Measurements from ENCODE around the gene MSLN. TPM values are rescaled to one million over a fixed set of nuclear protein-coding genes. Genes with fewer than 3 reads are reported as not detected.

MSLN gene
- polyA plus RNA-seq, 1 of the 3 experiments (the other 2 are of a cell fraction): 0.02 TPM

GRCh38 chr16:772959-773358 lies 12.4 kb downstream of the MSLN start:
- H2AFZ ChIP-seq (ENCODE audit: low read depth): no peak overlapping the region
- no peak for DNase-seq
- TF ChIP-seq POLR2AphosphoS5 (IDR thresholded peaks at IDR 0.05; ENCODE audit: low read depth, low read length) (no peak), EZH2phosphoT487 (IDR thresholded peaks at IDR 0.05; ENCODE audit: borderline replicate concordance, low read depth) (no peak), MXI1 (IDR thresholded peaks at IDR 0.05; ENCODE audit: low read depth, low read length) (no peak), MEF2A (IDR thresholded peaks at IDR 0.05; ENCODE audit: borderline replicate concordance, low read depth) (no peak), SIN3A (IDR thresholded peaks at IDR 0.05; ENCODE audit: borderline replicate concordance, low read depth, low read length) (no peak), IRF3 (IDR thresholded peaks at IDR 0.05; ENCODE audit: low read depth, low read length) (no peak), FOSL2 (IDR thresholded peaks at IDR 0.05; ENCODE audit: borderline replicate concordance, low read depth) (no peak), TEAD4 (IDR thresholded peaks at IDR 0.05; ENCODE audit: borderline replicate concordance, insufficient read depth) (no peak), GABPA (IDR thresholded peaks at IDR 0.05; ENCODE audit: low read depth) (no peak), RFX5 (IDR thresholded peaks at IDR 0.05; ENCODE audit: low read length) (no peak), MAX (IDR thresholded peaks at IDR 0.05; ENCODE audit: low read depth) (no peak), NFIC (IDR thresholded peaks at IDR 0.05; ENCODE audit: borderline replicate concordance) (no peak), NRF1 (IDR thresholded peaks at IDR 0.05; ENCODE audit: low read depth, low read length) (no peak), SMC3 (IDR thresholded peaks at IDR 0.05; ENCODE audit: low read depth, low read length) (no peak), TCF12 (IDR thresholded peaks at IDR 0.05) (no peak), RXRA (IDR thresholded peaks at IDR 0.05; ENCODE audit: borderline replicate concordance, low read depth) (no peak)
- H3K79me2 ChIP-seq (ENCODE audit: insufficient read depth): no peaks in the 10 kb centered on the region
- no CpG with 5 or more reads among the region's 18 CpGs for WGBS (ENCODE audit: low lambda C conversion rate)
- no peak overlapping the region for H3K9ac ChIP-seq
- no peaks in the 10 kb centered on the region for H3K9me3 ChIP-seq
- no peak overlapping the region for H3K4me3 ChIP-seq (ENCODE audit: low read depth in 2 of 2, low read length in 1 of 2)
- H3F3A ChIP-seq (replicated peaks; ENCODE audit: insufficient read depth): no peaks in the 10 kb centered on the region
- H3K27ac ChIP-seq (ENCODE audit: low read depth in 2 of 2, low read length in 1 of 2): no peak overlapping the region
- ChIA-PET CTCF (interaction anchor here (1.1 to 1.6 kb wide), 2 partner anchors 11 to 61 kb away, joined by 3 to 4 read pairs; no protein-coding TSS in a partner anchor), POLR2A (no interaction called here)
- H3K36me3 ChIP-seq (replicated peaks in 1 of 2; ENCODE audit: control insufficient read depth in 1 of 2, insufficient read depth in 2 of 2, low read length in 1 of 2): no peaks in the 10 kb centered on the region
- no peaks in the 10 kb centered on the region for H3K4me1 ChIP-seq (ENCODE audit: control insufficient read depth in 1 of 2, insufficient read depth in 2 of 2, low read depth in 1 of 2, low read length in 1 of 2)
- H3K4me2 ChIP-seq: no peak overlapping the region
- H4K20me1 ChIP-seq (ENCODE audit: insufficient read depth): no peaks in the 10 kb centered on the region
- H3K27me3 ChIP-seq (ENCODE audit: insufficient read depth): no peaks in the 10 kb centered on the region
- H3K9me2 ChIP-seq: no peaks in the 10 kb centered on the region

- Histone ChIP-seq H3K27me3 (ENCODE audit: insufficient read depth) (no peaks in the 10 kb centered on the region), H3K9me2 (no peaks in the 10 kb centered on the region), H4K20me1 (ENCODE audit: insufficient read depth) (no peaks in the 10 kb centered on the region), H3K4me2 (no peak overlapping the region), H3K9ac (no peak overlapping the region), H3K4me3 (ENCODE audit: low read depth in 2 of 2, low read length in 1 of 2) (no peak overlapping the region), H2AFZ (ENCODE audit: low read depth) (no peak overlapping the region), H3K4me1 (ENCODE audit: control insufficient read depth in 1 of 2, insufficient read depth in 2 of 2, low read depth in 1 of 2, low read length in 1 of 2) (no peaks in the 10 kb centered on the region), H3K9me3 (no peaks in the 10 kb centered on the region), H3K36me3 (replicated peaks in 1 of 2; ENCODE audit: control insufficient read depth in 1 of 2, insufficient read depth in 2 of 2, low read length in 1 of 2) (no peaks in the 10 kb centered on the region), H3F3A (replicated peaks; ENCODE audit: insufficient read depth) (no peaks in the 10 kb centered on the region), H3K79me2 (ENCODE audit: insufficient read depth) (no peaks in the 10 kb centered on the region), H3K27ac (ENCODE audit: low read depth in 2 of 2, low read length in 1 of 2) (no peak overlapping the region)
- CTCF ChIA-PET: interaction anchor here (1.2 kb wide), 1 partner anchor 12 kb away, joined by 3 read pairs; no protein-coding TSS in a partner anchor
- 79% methylated on average over 10 of the region's 46 CpGs for whole genome bisulfite sequencing (ENCODE audit: low lambda C conversion rate)
- no peak for DNase-seq
- no peak for TF ChIP-seq RAD21 (IDR thresholded peaks at IDR 0.05; ENCODE audit: low read length)
- POLR2A ChIA-PET: no interaction called here
Measured at GRCh38 chr16:774086-775001, 13.8 kb downstream of the MSLN start.
